ENCODE measurements around the gene OR2G3.

The OR2G3 gene

DNA sequence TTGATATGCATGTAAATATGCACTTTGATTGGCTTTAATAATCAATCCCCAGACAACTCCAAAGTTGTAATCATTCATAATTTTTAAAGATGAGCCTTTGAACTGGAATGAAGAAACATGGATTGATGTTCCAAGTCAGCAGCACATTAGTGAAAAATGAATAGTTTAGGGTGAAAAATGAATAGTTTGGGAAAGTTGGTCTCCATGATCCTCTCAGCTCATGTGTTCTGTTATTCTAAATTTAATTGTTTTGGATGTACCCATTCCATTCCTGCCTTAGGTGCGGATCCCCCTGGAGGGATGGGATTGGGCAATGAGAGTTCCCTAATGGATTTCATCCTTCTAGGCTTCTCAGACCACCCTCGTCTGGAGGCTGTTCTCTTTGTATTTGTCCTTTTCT lies at the start of gene OR2G3:
Gene OR2G3 (plus strand): TSS at position 301 of the 400 bp plus-strand sequence. CDS start 0 bp downstream, at position 301.
- DNase-seq = no peak

DNA sequence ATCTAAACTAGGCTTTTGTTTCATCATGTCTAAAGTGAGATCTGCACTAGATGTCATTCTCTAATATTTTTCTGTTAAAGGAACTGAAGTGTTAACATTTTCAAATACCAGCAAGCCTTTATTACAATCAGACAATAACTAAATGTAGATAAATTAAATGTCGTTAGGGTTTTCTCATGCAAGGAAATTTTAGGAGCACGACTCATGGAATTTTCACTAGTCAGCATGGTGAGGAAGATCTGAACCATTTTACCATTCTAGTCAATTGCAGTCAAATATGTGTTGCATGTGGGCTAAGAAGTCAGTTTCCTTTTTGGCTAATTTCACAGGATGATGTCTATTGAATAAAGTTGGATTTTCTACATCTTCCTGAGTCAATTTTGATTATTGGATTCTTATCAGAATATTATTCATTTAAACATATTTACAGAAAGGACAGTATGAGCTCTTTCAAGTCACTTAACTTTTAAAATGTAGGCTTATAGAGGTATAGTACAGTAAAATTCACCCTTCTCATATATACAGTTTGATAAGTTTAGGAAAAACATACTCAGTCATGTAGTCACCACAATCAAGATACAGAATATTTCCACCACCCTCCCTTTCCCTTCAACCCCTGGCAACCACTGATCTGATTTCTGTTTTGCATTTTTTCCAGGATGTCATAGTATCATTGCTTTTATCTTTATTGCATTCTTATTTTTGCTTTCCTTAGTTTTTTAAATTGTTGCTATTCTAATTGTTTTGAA lies 47.3 kb upstream of the OR2G3 start:
- no peak for DNase-seq

DNA sequence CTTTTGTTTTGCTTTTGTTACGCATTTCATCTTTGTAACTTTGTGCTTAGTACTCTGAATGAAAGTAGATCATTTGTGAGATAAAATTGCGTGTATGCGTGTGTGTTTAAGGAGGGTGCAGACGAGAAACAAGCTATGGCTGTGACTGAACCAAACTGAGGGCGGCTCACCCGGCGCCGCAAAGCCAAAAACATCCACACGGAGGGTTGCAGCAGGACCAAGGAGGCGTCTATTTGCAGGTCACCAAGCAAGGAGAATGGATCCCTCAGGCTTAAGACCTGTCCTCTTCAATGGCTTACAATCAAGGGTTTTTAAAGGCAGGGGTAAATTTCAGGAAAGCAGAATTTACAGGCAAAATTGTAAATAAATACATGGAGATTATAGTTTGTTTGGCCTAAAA lies 43.7 kb upstream of the OR2G3 start:
- no peak for DNase-seq

DNA sequence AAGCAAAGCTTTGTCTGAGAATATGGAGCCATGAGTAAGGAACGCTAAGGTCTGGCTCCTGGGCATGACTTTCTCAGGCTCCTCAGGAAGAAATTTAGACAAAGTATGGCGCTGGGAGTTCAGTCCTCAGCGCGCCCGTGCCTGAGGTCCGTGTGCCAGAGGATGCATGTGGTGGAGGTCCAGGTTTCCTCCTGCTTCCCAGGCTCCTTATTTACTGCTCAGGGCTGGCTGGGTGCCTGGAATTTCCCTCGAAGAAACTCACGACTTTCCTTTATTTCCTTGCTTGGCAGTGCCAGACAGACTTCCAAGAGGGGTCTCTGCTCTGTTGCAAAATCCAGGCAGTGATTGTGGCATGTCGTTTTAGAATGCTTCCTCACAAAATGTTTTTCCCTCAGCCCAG lies 43.2 kb upstream of the OR2G3 start:
- DNase-seq = no peak

DNA sequence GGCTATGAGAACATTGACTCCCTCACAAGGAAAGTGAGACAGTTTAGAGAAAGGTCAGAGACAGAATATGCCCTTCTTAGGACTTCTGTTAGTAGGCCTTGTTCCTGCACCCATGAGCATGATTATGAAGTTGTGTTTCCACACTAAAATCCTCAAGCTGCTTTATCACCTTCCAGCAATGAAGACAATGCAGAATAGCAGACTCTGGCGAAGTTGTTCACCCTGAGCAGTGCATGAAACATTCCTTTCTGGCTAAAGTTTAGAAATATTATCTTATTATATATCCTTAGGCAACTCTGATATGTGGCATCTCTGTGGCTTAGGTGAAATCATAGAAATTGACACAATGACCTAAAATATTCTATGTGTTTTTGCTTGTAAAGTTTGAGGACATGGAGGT lies 31.1 kb upstream of the OR2G3 start:
- DNase-seq = no peak

DNA sequence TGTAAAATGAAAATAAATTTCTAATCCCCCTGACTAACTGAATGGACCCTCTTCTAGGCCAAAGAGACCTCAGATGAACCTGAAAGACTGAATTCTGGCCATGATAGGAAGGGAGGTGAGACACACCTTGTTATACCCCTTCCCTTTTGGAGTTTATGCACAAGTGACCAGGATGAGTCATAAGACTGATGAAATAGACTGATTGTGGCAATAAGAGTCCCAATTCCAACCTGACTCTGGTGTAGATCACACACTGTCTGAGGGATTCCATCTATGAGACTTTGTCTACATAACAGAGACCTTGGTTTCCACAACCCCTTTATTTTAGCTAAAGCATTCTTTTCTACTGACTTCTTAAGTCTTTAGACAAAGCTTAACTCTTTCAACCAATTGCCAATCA lies 30.7 kb upstream of the OR2G3 start:
- no peak for DNase-seq

DNA sequence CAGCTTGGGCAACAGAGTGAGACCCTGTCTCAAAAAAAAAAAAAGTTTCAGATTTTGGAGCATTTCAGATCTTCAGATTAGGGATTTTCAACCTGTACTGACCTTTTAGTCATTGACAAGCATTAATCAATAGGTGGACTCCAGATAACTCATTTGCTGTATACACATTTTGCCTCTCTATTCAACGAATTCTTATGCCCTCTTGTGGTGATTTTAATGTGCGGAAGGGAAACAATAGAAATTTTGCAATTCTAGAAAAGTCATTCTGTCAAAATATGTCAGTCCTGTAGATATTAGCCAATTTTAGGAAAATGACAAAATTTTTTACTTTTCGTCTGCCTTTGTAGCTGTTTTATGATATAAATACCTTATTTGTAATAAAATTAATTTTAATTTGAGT lies 28.9 kb upstream of the OR2G3 start:
- no peak for DNase-seq

DNA sequence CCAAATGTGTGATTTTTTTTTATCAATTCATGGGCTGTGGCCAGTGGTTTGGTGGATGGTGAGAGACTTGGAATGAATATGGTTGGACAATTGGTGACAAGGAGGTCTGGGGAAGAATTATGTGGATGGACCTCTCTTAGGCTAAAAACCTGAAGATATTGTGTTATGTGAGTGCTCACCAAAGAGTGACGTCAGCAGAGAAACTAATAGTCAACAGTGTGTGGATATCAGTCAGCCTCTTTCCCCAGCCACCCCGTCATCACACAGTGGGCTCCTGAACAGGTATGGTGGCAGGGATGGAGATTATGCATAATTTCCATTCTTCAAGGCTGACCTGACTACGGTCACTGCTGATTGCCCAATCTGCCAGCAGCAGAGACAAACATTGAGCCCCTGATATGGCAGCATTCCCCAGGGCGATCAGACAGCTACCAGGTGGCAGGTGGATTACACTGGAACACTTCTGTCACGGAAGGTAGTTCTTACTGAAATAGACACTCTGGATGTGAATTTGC lies 26.4 kb upstream of the OR2G3 start:
- no peak for DNase-seq

DNA sequence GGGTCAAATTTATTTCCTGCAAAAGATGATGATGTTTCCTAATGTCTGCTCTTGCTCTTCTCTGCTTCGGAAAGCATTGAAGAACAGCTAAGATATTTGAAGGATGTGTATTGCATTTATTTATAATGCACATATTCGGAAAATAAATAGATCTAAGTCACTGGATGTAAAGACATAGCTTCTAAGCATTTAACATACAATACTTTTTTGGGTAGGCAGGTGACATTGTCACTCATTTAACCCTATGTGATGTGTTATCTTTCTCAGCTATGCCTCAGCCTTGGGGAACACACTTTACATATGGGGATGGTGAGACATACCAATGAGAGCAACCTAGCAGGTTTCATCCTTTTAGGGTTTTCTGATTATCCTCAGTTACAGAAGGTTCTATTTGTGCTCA lies 17.3 kb upstream of the OR2G3 start, which contains the start of gene OR2G2:
Gene OR2G2 (plus strand): TSS at position 301 of the 400 bp plus-strand sequence. CDS start 0 bp downstream, at position 301.
- no peak for DNase-seq

DNA sequence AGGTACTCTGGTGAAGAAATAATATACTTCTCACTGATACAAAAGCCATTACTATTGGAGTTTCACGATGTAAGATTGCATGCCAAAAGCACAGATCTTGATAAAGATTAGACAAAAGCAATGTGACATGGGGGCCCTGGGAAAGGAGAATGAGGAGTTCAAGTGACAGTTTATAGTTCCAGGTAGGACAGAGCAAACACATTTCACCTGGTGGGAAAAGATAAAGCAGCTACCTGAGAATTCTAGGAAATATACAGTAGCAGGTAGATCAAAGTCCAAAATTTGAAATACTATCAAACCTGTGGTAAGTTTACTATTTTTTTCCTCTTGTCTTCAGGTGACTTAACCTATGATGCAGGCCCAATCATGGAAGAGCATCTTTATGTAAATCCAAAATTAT lies 8.0 kb downstream of the OR2G3 start:
- DNase-seq = no peak

DNA sequence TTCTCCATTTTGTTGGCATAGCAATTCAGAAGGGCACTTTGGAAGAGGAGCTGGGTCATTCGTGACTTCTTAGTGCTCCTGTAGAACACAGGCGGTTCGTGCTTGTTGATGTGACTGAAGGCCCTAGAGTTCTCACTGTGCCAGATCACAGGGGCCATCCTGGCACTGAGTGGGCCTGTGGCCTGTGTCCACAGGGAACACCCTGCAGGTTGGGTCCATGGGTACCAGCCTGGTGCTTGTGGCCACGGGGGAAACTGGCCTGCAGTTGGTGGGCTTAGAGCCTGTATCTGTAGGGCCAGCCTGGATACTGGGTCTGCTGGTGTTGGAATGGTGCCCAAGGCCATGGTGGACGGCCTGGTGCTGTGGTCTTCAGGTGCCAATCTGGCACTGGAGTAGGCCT lies 9.2 kb downstream of the OR2G3 start:
- DNase-seq = no peak

DNA sequence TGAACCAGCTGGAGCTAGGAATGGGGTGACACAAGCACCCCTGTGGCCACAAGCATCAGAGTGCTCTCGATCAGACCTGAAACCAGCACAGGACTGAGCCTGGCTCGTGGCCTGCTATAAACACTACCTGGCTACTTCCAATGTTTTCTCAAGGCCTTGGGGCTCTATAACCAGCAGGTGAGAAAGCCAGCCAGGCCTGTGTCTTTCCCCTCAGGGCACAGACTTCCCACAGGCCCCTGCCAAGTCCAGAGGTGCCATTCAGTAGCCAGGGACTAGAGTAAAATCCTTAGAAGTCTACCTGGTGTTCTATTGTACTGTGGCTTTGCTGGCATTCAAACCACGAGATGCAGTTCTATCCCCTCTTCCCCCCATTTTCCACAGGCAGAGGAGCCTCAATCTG lies 22.6 kb downstream of the OR2G3 start:
- no peak for DNase-seq

DNA sequence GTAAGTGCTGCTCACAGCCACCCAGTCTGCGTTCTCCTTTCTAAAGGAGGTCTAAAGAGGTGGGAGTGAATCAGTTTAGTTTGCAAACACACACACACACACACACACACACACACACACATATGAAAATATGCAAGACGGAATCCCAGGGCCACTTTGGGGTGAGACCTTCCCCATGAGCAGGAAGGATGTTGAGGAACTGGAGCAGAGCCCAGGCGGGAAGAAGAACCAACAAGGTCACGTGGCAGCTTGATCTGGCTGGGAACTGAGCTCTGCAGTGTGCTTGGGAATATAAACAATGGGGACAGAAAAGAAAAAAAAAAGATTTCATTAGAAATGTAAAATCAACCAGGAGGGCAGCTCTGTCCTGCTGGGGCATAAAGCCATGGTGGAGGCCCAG lies 32.6 kb downstream of the OR2G3 start:
- DNase-seq = no peak

DNA sequence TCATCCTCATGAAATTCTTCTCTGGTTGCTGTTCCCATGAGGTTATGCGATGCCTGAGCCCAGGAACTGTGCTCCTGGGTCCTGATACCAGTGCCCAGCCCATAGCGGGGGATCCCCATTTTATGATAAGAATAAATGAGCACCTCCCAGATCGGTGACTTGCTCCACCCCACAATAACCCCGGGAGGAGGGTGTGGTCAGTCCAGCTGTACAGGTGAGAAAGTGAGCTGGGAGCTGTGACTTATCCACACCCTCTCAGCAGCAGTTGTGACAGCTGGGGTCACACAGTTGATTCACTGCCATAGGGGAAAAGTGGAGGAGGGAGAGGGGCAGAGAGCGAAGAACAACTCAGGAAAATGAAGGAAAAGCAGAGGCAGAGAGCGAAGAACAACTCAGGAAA lies 33.4 kb downstream of the OR2G3 start:
- DNase-seq = no peak

DNA sequence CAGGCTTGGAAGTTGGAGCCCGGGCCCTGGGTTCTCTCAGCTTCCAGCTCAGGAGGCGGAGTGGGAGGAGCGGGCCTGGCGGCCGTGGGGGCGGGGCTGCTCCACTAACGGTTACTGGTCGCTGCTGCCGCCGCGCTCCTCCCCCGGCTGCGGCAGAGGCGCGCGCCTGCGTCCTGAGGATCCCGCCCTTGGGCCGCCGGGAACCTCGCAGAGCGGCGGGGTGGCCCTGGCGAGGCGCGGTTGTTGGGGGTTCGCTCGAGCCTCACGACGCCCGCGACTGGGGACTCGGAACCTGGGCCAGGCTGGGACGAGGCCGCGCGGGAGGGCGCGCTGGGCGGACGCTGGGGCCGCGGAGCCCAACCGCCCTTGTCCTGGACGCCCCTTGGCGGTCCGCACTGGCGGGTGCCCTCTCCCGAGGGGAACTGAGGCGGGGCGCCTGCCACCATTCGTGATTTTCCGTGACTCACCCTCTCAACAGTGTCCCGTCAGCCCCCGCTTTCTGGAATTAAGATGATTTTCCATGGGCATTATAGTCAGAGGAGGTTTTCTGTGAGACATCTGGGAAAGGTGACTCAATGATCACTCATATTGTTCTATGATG lies 34.1 kb downstream of the OR2G3 start:
- DNase-seq = no peak

DNA sequence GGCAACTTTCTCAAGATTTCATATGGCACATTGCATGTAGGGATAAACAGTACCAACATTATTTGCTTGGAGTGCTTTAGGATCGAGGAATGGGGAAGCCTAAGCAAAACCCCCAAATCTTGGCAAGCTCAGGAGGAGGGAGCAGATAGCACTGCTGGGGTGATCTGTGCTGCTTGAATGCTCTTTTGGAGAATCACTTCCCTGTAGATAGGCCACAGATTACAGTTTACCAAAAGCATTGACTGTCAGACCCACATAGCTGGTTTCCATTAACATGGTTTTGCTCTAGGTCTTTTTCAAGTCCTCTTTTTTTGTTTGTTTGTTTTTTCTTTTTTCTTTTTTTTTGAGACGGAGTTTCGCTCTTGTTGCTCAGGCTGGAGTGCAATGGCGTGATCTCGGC lies 37.4 kb downstream of the OR2G3 start:
- DNase-seq = no peak

DNA sequence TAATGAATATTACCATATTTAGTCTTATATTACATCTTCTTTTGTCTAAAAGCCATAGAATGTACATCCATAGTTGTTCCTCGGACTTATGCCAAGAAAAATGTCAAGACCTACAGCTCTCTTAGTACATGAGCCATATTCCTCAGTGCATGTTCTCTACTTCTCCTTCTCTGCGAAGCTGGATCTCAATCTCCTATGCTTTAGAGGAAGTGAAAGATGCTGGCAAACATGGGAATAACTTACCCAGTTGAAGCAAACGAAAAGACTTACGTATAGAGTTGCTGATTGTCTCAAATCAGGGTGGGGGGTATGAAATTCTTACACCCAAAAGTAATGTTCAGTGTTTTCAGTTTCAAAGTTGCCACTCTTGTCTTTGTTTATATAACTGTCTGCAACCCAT lies 41.5 kb downstream of the OR2G3 start:
- DNase-seq = no peak

DNA sequence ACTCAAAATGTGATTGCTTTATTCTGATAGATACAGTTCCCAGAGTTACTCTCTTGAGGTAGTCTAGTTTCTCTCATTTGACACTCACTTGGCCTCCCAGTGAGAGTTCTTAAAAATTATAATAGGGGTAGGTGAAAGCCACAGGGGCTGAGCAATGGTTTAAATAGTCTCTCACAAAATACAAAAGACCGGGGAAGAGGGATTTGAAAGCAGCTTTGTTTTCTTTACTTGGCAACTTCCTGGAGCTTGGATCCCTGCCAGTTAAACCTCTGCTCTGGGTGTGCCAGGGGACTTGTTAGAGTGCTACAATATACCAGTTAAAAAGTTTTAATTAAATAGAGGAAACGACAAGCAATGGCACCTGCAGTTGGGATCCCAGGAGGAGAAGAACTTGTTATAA lies 42.5 kb downstream of the OR2G3 start:
- no peak for DNase-seq

DNA sequence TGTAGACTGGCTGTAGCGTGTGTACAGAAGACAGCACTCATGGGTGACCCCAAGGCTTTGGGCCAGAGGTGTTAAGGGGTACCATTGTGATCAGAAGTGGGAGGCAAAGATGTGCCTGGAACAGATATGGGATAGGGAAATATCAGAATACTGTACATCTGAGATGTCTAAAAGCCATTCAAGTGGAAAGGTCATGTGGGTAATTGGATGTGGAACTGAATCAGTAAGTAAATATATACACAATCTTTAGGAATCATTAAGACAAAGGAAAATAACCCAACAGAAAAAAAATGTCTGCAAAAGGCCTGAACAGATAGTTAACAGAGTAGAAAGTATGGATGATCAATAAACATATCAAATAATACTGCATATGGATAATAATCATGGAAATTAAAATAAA lies 47.7 kb downstream of the OR2G3 start:
- no peak for DNase-seq

Data from DMS79 (cell line).